HepG2 (cell line): ENCODE results near the gene VAMP8. TPM values are rescaled to one million over a fixed set of nuclear protein-coding genes. Genes with fewer than 3 reads are reported as not detected.

Experiments
- CAMTA2 ChIP-seq: sonication (generic); formaldehyde crosslinking; IDR thresholded peaks from 2 replicates; pipeline ENCODE4 v1.4.0; 2020; ENCODE audit warnings: mild to moderate bottlenecking, missing genetic modification reagents, borderline replicate concordance
- KLF12 ChIP-seq: sonication (generic); formaldehyde crosslinking; IDR thresholded peaks from 2 replicates; pipeline ENCODE4 v1.4.0; 2020; ENCODE audit warnings: missing genetic modification reagents, borderline replicate concordance
- MAF1 ChIP-seq: sonication (generic); formaldehyde crosslinking; IDR thresholded peaks from 2 replicates; pipeline ENCODE4 v1.5.0; 2020; ENCODE audit warnings: missing genetic modification reagents, borderline replicate concordance
- NFRKB ChIP-seq: fragments of 450-650 bp; IDR thresholded peaks from 2 replicates; pipeline ENCODE4 v1.6.1; 2017
- NKX3-1 ChIP-seq: sonication (generic); formaldehyde crosslinking; IDR thresholded peaks from 2 replicates; pipeline ENCODE4 v1.5.0; 2020; ENCODE audit warnings: missing genetic modification reagents
- YEATS2 ChIP-seq: sonication (generic); formaldehyde crosslinking; IDR thresholded peaks from 2 replicates; pipeline ENCODE4 v1.4.0; 2020; ENCODE audit warnings: missing genetic modification reagents, borderline replicate concordance
- ZNF431 ChIP-seq: sonication (generic); formaldehyde crosslinking; IDR thresholded peaks from 2 replicates; pipeline ENCODE4 v1.9.0; 2022; ENCODE audit warnings: missing genetic modification reagents, low read depth, mild to moderate bottlenecking, borderline replicate concordance
- polyA plus RNA-seq, 8 experiments: library from polyadenylated mRNA; depleted of rRNA in 3 of 8; stranded (reverse) in 7 of 8; unstranded in 1 of 8; fragments of >200 nt; fragmentation: Illumina TruSeq in 4 of 8; extraction: Trizol in 4 of 8; gene quantifications; 2 replicates each; pipeline versions ENCODE4 v1.2.1 to v1.2.3, GENCODE V29; 2011 to 2016; ENCODE audit warnings: low read depth in 4 of 8, missing spikeins in 1 of 8, mixed read lengths in 1 of 8; ENCODE audit not compliant: insufficient read depth in 1 of 8
- total RNA-seq, 5 experiments: library from RNA; depleted of rRNA; stranded (reverse); fragments of >200 nt; fragmentation: Illumina TruSeq; extraction: Trizol; gene quantifications; 2 replicates each; pipeline ENCODE4 v1.2.3, GENCODE V29; 2016; ENCODE audit warnings: low read depth in 1 of 5
- TF ChIP-seq, protein P1 (sequence below): sonication (generic); formaldehyde crosslinking; IDR thresholded peaks from 2 replicates; pipeline ENCODE4 v1.4.0; 2020; ENCODE audit warnings: missing genetic modification reagents
- TF ChIP-seq, protein P2 (sequence below): sonication (generic); formaldehyde crosslinking; IDR thresholded peaks from 2 replicates; pipeline ENCODE4 v1.5.1; 2020; ENCODE audit warnings: missing genetic modification reagents, mild to moderate bottlenecking, borderline replicate concordance
- TF ChIP-seq, protein P3 (sequence below): sonication (generic); formaldehyde crosslinking; IDR thresholded peaks from 2 replicates; pipeline ENCODE4 v1.5.0; 2020; ENCODE audit warnings: mild to moderate bottlenecking, missing genetic modification reagents
- TF ChIP-seq, protein P4 (sequence below): fragments of 450-650 bp; IDR thresholded peaks from 2 replicates; pipeline ENCODE4 v1.6.1; 2017; ENCODE audit warnings: mild to moderate bottlenecking
- TF ChIP-seq, protein P5 (sequence below): sonication (generic); formaldehyde crosslinking; IDR thresholded peaks from 2 replicates; pipeline ENCODE4 v1.5.1; 2020; ENCODE audit warnings: mild to moderate bottlenecking, missing genetic modification reagents, borderline replicate concordance
- TF ChIP-seq, protein P6 (sequence below): IDR thresholded peaks from 2 replicates; pipeline ENCODE4 v1.6.1; 2016; ENCODE audit warnings: mild to moderate bottlenecking

The VAMP8 gene
- total and polyA plus RNA-seq, 2 of the 13 experiments (the other 11 are each of a cell fraction or from before 2014, with no cell fraction given), result 83.3 to 157 TPM

DNA sequence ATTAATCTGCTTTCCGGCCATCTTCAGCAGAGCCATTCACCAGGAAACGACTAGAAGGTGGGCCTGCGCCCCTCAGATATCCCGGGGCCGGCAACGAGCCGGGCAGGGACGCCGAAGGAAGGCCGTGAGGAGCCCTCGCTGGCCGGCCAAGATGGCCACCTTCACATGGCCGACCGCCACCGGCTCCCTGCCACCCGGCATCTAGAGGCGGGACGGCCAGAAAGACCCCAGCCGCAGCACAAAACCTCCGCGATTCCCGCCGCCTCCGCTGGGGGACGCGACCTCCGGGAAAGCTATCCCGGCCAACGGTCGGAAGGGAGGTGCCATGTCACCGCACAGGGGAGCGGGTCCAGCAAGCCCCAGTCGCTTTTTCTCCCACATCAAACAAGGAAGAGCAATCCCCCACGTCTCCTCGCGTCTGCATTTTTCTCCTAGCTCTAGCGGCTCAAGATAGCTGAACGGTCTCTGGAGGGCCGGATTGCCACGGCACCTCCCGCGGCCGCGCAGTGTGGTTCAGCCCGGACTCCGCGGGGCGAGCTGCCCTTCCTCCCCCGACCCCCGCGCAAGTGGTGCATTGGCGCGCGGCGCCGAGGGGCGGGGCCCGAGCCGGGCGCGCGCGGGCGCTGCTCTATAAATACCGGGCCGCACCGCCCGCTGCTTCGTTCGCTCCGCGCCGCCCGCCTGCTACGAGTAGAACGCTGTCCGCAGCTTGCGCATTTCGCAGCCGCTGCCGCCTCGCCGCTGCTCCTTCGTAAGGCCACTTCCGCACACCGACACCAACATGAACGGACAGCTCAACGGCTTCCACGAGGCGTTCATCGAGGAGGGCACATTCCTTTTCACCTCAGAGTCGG is 38.7 kb upstream of the VAMP8 start, which contains the start of gene MAT2A (continued):
- TF ChIP-seq, protein P1, sequence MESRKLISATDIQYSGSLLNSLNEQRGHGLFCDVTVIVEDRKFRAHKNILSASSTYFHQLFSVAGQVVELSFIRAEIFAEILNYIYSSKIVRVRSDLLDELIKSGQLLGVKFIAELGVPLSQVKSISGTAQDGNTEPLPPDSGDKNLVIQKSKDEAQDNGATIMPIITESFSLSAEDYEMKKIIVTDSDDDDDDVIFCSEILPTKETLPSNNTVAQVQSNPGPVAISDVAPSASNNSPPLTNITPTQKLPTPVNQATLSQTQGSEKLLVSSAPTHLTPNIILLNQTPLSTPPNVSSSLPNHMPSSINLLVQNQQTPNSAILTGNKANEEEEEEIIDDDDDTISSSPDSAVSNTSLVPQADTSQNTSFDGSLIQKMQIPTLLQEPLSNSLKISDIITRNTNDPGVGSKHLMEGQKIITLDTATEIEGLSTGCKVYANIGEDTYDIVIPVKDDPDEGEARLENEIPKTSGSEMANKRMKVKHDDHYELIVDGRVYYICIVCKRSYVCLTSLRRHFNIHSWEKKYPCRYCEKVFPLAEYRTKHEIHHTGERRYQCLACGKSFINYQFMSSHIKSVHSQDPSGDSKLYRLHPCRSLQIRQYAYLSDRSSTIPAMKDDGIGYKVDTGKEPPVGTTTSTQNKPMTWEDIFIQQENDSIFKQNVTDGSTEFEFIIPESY (CRISPR knock-in tag), result peak; percentile 48; the same call in 1 of the 2 replicates
- TF ChIP-seq, protein P2, sequence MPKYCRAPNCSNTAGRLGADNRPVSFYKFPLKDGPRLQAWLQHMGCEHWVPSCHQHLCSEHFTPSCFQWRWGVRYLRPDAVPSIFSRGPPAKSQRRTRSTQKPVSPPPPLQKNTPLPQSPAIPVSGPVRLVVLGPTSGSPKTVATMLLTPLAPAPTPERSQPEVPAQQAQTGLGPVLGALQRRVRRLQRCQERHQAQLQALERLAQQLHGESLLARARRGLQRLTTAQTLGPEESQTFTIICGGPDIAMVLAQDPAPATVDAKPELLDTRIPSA (CRISPR knock-in tag), result peak; percentile 29
- peak; percentile 96 for TF ChIP-seq MAF1
- TF ChIP-seq ZNF431 (CRISPR knock-in tag), result no peak; the same call in none of the 2 replicates
- TF ChIP-seq KLF12 (CRISPR knock-in tag), result 0 out of 2 replicates have a peak, but pooled peaks have one; percentile 74
- TF ChIP-seq NKX3-1 (CRISPR knock-in tag), result peak; percentile 97
- TF ChIP-seq, protein P3, sequence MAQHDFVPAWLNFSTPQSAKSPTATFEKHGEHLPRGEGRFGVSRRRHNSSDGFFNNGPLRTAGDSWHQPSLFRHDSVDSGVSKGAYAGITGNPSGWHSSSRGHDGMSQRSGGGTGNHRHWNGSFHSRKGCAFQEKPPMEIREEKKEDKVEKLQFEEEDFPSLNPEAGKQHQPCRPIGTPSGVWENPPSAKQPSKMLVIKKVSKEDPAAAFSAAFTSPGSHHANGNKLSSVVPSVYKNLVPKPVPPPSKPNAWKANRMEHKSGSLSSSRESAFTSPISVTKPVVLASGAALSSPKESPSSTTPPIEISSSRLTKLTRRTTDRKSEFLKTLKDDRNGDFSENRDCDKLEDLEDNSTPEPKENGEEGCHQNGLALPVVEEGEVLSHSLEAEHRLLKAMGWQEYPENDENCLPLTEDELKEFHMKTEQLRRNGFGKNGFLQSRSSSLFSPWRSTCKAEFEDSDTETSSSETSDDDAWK (CRISPR knock-in tag), result no peak
- TF ChIP-seq NFRKB, result peak; percentile 95
- TF ChIP-seq, protein P4, sequence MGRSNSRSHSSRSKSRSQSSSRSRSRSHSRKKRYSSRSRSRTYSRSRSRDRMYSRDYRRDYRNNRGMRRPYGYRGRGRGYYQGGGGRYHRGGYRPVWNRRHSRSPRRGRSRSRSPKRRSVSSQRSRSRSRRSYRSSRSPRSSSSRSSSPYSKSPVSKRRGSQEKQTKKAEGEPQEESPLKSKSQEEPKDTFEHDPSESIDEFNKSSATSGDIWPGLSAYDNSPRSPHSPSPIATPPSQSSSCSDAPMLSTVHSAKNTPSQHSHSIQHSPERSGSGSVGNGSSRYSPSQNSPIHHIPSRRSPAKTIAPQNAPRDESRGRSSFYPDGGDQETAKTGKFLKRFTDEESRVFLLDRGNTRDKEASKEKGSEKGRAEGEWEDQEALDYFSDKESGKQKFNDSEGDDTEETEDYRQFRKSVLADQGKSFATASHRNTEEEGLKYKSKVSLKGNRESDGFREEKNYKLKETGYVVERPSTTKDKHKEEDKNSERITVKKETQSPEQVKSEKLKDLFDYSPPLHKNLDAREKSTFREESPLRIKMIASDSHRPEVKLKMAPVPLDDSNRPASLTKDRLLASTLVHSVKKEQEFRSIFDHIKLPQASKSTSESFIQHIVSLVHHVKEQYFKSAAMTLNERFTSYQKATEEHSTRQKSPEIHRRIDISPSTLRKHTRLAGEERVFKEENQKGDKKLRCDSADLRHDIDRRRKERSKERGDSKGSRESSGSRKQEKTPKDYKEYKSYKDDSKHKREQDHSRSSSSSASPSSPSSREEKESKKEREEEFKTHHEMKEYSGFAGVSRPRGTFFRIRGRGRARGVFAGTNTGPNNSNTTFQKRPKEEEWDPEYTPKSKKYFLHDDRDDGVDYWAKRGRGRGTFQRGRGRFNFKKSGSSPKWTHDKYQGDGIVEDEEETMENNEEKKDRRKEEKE, result no peak
- TF ChIP-seq, protein P5, sequence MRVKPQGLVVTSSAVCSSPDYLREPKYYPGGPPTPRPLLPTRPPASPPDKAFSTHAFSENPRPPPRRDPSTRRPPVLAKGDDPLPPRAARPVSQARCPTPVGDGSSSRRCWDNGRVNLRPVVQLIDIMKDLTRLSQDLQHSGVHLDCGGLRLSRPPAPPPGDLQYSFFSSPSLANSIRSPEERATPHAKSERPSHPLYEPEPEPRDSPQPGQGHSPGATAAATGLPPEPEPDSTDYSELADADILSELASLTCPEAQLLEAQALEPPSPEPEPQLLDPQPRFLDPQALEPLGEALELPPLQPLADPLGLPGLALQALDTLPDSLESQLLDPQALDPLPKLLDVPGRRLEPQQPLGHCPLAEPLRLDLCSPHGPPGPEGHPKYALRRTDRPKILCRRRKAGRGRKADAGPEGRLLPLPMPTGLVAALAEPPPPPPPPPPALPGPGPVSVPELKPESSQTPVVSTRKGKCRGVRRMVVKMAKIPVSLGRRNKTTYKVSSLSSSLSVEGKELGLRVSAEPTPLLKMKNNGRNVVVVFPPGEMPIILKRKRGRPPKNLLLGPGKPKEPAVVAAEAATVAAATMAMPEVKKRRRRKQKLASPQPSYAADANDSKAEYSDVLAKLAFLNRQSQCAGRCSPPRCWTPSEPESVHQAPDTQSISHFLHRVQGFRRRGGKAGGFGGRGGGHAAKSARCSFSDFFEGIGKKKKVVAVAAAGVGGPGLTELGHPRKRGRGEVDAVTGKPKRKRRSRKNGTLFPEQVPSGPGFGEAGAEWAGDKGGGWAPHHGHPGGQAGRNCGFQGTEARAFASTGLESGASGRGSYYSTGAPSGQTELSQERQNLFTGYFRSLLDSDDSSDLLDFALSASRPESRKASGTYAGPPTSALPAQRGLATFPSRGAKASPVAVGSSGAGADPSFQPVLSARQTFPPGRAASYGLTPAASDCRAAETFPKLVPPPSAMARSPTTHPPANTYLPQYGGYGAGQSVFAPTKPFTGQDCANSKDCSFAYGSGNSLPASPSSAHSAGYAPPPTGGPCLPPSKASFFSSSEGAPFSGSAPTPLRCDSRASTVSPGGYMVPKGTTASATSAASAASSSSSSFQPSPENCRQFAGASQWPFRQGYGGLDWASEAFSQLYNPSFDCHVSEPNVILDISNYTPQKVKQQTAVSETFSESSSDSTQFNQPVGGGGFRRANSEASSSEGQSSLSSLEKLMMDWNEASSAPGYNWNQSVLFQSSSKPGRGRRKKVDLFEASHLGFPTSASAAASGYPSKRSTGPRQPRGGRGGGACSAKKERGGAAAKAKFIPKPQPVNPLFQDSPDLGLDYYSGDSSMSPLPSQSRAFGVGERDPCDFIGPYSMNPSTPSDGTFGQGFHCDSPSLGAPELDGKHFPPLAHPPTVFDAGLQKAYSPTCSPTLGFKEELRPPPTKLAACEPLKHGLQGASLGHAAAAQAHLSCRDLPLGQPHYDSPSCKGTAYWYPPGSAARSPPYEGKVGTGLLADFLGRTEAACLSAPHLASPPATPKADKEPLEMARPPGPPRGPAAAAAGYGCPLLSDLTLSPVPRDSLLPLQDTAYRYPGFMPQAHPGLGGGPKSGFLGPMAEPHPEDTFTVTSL (CRISPR knock-in tag), result peak; percentile 71
- TF ChIP-seq, protein P6, sequence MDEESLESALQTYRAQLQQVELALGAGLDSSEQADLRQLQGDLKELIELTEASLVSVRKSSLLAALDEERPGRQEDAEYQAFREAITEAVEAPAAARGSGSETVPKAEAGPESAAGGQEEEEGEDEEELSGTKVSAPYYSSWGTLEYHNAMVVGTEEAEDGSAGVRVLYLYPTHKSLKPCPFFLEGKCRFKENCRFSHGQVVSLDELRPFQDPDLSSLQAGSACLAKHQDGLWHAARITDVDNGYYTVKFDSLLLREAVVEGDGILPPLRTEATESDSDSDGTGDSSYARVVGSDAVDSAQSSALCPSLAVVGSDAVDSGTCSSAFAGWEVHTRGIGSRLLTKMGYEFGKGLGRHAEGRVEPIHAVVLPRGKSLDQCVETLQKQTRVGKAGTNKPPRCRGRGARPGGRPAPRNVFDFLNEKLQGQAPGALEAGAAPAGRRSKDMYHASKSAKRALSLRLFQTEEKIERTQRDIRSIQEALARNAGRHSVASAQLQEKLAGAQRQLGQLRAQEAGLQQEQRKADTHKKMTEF (CRISPR knock-in tag), result peak; percentile 85
- peak; percentile 68 for TF ChIP-seq CAMTA2 (CRISPR knock-in tag)
- TF ChIP-seq YEATS2 (CRISPR knock-in tag), result peak; percentile 80; the same call in 1 of the 2 replicates
